ELR (cell line): ENCODE data around the gene TBX2.

ENCODE experiments used
- DNase-seq: peaks from one replicate; pipeline ENCODE4 v3.0.0-alpha.2; 2015; ENCODE audit warnings: low read depth

TBX2 gene

GRCh38 chr17:61387511-61388305, 11.9 kb upstream of the TBX2 start:
- DNase-seq: no peak

- DNase-seq: no peak
These were observed 10.9 kb upstream of the TBX2 start for GRCh38 chr17:61388561-61389356.

- DNase-seq: peak; percentile 38
These were observed 9.8 kb upstream of the TBX2 start for GRCh38 chr17:61389670-61390478.

GRCh38 chr17:61390479-61390791, 9.2 kb upstream of the TBX2 start:
- no peak for DNase-seq

- DNase-seq: no peak
These were observed 7.9 kb upstream of the TBX2 start for GRCh38 chr17:61391595-61392291.

GRCh38 chr17:61392679-61393078, 7.0 kb upstream of the TBX2 start:
- no peak for DNase-seq

GRCh38 chr17:61393550-61393903, 6.1 kb upstream of the TBX2 start:
- DNase-seq: no peak

- no peak for DNase-seq
These were observed 5.6 kb upstream of the TBX2 start for GRCh38 chr17:61393904-61394629.

- DNase-seq: no peak
These were observed 4.8 kb upstream of the TBX2 start for GRCh38 chr17:61394630-61395408.

- DNase-seq: no peak
These were observed 4.1 kb upstream of the TBX2 start for GRCh38 chr17:61395409-61395982.

- no peak for DNase-seq
These were observed 3.6 kb upstream of the TBX2 start for GRCh38 chr17:61395983-61396585.

GRCh38 chr17:61396586-61397085, 3.0 kb upstream of the TBX2 start:
- DNase-seq: no peak

- peak; percentile 34 for DNase-seq
These were observed 2.4 kb upstream of the TBX2 start for GRCh38 chr17:61397086-61397842.

GRCh38 chr17:61398721-61399130, 917 bp upstream of the TBX2 start:
- peak; percentile 27 for DNase-seq

- DNase-seq: peak; percentile 68
These were observed 548 bp downstream of the TBX2 start for GRCh38 chr17:61400066-61400716.

- DNase-seq: peak; percentile 81
These were observed 1.2 kb downstream of the TBX2 start for GRCh38 chr17:61400717-61401388.

- peak; percentile 64 for DNase-seq
These were observed 1.9 kb downstream of the TBX2 start for GRCh38 chr17:61401389-61402072.
